WERI-Rb-1 (cell line): ENCODE measurements around the gene CATSPER4.

ENCODE experiments used
- DNase-seq: peaks from one replicate; pipeline ENCODE4 v3.0.0-alpha.2; 2020
- H3K27ac ChIP-seq: fragments of 250-450 bp; sonication (Bioruptor Pico); 2 replicates; pipeline ENCODE4 v1.5.1; 2020; ENCODE audit warnings: mild to moderate bottlenecking, moderate library complexity
- H3K27me3 ChIP-seq: fragments of 250-450 bp; sonication (Bioruptor Pico); 2 replicates; pipeline ENCODE4 v1.5.1; 2021; ENCODE audit warnings: mild to moderate bottlenecking, low read depth, moderate library complexity; ENCODE audit not compliant: insufficient read depth, severe bottlenecking
- H3K36me3 ChIP-seq: fragments of 250-450 bp; sonication (Bioruptor Pico); 2 replicates; pipeline ENCODE4 v1.5.1; 2020; ENCODE audit warnings: mild to moderate bottlenecking, moderate library complexity
- H3K4me3 ChIP-seq: 2 replicates; pipeline ENCODE4 v1.5.1; 2011; ENCODE audit warnings: low read depth, mild to moderate bottlenecking, control low read depth, low read length
- H3K9me3 ChIP-seq: fragments of 250-450 bp; sonication (Bioruptor Pico); 2 replicates; pipeline ENCODE4 v1.5.1; 2021; ENCODE audit warnings: mild to moderate bottlenecking, moderate library complexity; ENCODE audit not compliant: severe bottlenecking
- TF ChIP-seq, protein P1 (sequence below): IDR thresholded peaks from 2 replicates; pipeline ENCODE4 v1.5.1; 2011; ENCODE audit warnings: low read depth, mild to moderate bottlenecking, control low read depth, inconsistent platforms, low read length

Gene CATSPER4

DNA sequence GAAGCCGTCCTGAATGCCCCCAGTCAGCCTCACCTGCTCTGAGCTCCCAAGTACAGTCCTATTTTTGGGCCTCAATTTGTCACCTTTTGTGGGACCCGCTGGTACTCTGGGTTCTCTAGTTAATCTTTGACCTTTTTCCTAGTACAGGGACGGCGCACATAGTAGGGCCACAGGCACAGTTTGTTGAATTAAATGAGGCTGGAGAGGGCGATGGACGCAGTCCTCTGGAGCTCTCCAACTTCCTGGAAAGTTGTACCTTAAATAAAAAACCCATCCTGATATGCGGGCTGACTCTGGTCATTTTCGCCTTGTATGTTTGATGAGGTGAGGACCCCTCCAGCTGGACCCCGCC lies 26.7 kb upstream of the CATSPER4 start:
- H3K36me3 ChIP-seq, result no peaks in the 10 kb centered on the region
- TF ChIP-seq, protein P1, sequence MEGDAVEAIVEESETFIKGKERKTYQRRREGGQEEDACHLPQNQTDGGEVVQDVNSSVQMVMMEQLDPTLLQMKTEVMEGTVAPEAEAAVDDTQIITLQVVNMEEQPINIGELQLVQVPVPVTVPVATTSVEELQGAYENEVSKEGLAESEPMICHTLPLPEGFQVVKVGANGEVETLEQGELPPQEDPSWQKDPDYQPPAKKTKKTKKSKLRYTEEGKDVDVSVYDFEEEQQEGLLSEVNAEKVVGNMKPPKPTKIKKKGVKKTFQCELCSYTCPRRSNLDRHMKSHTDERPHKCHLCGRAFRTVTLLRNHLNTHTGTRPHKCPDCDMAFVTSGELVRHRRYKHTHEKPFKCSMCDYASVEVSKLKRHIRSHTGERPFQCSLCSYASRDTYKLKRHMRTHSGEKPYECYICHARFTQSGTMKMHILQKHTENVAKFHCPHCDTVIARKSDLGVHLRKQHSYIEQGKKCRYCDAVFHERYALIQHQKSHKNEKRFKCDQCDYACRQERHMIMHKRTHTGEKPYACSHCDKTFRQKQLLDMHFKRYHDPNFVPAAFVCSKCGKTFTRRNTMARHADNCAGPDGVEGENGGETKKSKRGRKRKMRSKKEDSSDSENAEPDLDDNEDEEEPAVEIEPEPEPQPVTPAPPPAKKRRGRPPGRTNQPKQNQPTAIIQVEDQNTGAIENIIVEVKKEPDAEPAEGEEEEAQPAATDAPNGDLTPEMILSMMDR, result no peak
- no peaks in the 10 kb centered on the region for H3K9me3 ChIP-seq
- no peak overlapping the region for H3K4me3 ChIP-seq
- H3K27me3 ChIP-seq, result no peaks in the 10 kb centered on the region
- DNase-seq, result no peak
- no peak overlapping the region for H3K27ac ChIP-seq

DNA sequence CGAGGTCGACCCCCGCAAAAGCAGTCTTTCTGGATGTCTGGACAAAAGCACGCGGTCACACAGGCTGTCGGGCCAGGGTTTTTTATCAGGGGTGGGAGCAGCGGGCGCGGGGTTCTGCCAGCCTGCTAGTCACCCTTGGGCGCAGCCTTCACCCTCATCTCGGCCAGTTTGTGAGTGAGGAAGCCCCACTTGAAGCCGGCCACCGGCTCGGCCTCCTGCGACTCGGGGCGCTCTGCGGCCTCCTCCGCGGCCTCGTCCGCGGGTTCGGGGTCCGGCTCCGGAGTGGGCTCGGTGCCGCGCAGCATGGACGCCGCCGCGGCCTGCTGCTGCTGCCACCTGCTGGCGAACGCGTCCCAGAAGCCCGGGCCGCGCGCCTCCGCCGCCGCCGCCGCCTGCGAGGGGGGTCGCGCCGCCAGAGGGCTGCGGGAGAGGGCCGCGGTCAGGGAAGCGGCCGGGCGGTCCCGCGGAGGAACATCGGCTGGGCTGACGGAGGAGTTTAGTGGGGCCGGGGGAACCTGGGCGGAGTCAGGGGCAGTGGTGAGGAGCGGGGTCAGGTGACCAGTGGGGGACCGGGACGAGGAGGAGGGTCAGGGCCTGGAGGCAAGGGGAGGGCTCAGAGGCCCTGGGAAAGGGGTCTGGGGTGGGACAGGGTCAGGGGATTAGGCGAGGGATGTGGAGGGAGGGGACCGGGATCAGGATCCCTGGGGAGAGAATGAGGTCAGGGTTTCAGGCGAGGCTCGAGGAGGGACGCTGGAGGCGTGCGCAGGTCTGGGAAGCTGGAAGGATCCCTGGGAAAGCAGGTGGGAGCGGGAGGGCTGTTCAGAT lies 26.2 kb upstream of the CATSPER4 start:
- Histone ChIP-seq H3K36me3 (no peaks in the 10 kb centered on the region), H3K27me3 (no peaks in the 10 kb centered on the region), H3K27ac (peak overlapping the region; percentile 51), H3K4me3 (peak overlapping the region; percentile 39), H3K9me3 (no peaks in the 10 kb centered on the region)
- DNase-seq, result peak; percentile 62
- TF ChIP-seq, protein P1, result peak; percentile 48

DNA sequence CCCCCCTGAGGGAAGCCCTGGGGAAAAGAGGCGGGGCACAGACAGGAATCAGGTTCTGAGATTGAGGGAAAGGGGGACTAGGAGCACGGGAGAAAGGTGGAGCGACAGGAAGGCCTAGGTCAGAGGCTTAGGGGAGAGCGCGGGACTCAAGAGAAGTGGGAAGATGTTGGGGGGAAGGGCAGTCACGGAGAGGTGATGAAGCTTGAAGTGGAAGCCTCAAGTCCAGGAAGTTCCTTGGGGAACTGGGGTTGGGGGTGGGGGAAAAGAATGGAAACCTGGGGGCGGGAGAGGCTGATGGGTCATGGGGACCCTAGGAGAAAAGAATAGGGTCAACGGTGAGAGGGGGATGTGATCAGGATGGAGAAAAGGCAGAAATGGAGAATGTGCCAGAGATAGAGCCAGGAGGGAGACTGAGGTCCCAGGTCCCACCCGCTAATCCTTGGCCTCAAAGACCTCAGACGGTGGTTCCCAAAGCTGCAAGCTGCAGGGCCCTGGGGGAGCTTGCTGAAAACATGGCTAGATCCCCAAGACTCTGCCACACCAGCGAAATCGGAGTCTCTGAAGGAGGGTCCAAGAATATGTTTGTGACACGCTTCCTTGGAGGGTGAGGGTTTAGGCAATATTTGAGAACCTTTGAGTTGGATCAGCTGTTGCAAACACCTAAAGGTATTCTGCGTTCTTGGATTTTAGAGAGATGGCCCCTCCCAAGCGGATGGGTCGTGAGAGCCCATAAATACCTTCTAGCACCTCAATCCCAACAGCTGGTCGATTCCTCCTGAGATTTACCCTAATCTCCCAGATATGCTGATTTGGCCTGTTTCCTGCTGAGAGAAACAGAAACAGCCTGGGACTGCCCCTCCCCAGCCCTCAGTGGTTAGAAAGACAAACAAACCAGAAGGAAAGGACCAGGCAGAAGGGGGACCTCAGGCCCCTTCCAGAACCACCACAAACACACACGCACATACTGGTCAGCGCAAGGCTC lies 25.2 kb upstream of the CATSPER4 start:
- Histone ChIP-seq H3K9me3 (no peaks in the 10 kb centered on the region), H3K4me3 (peak overlapping the region; percentile 39), H3K36me3 (no peaks in the 10 kb centered on the region), H3K27ac (peak overlapping the region; percentile 51), H3K27me3 (no peaks in the 10 kb centered on the region)
- DNase-seq, result peak; percentile 51
- TF ChIP-seq, protein P1, result no peak

DNA sequence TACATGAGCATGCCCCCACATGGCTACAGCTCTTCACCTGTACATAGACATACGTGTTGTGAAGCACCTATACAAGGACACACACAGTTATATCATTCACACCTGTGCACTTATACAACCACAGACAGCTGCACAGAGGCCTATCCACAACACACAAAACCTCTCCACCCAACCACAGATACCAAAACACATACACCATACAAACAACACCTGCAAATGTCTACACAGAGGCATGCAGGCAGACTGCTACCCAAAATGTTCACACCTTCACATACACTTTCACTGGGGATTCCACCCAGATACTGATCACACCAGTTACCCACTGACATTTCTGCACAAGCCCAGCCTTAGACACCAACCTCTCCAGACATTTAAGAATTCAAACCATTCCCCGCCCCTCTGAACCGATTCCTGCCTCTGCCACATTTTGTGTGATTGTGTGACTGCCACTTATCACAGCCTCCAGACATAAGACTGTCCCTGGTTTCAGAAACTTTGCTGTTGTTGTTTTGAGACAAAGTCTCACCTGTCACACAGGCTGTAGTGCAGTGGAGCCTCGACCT lies 23.6 kb upstream of the CATSPER4 start:
- Histone ChIP-seq H3K27me3 (no peaks in the 10 kb centered on the region), H3K27ac (no peak overlapping the region), H3K36me3 (peaks cover 3% of the 10 kb centered on the region; the same call in 1 of the 2 replicates), H3K9me3 (no peaks in the 10 kb centered on the region), H3K4me3 (no peak overlapping the region)
- DNase-seq, result no peak
- TF ChIP-seq, protein P1, result no peak

DNA sequence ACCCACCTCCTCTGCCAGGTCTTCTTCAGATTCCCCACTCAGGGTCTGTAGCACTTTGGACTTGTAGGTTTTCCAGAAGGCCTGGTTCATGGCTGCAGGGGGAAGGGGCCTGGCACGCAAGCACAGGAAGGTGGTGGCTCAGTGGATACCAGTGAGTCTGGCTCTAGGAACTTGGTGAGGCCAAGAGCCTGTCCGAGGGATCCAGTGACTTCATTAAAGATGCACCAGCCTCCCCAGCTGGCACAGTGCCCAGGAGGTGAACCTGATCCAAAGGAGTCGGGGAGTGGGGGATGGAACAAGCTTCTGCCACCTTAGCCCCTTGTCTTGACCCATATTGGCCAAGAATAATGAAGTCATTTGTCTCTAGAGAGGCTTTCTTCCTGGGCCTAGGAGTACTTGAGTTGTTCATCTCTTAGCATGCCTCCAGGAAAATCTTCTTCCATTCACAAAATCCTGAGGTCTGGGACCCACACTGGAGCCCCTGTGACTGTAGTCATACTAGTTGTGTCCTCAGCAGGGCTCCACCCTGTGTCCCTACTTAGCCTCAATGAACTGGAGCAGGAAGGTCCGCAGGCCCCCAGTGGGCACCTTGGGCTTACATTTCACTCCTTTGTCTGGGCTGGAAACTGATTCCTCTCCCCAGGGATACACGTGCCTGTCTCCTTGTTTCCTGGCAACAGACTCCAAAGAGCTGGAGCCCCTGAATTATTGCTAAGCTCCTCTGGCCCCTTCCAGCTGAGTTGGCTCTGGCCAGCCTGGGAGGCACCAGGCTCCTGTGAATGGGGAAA lies 21.8 kb upstream of the CATSPER4 start, which contains the start of gene C1orf232:
Gene C1orf232 (minus strand): TSS at position 554 of the 788 bp plus-strand sequence. CDS start 464 bp downstream, at position 90.
- Histone ChIP-seq H3K4me3 (peak within 1 kb of the TSS; percentile 62), H3K9me3 (no peaks in the 10 kb centered on the region), H3K27me3 (no peaks in the 10 kb centered on the region), H3K27ac (peak within 1 kb of the TSS; percentile 54; the same call in 1 of the 2 replicates), H3K36me3 (peaks cover 3% of the 10 kb centered on the region; the same call in 1 of the 2 replicates)
- TF ChIP-seq, protein P1, result no peak
- no peak for DNase-seq
